GM12891 (cell line): ENCODE results near the gene WNK1.

Experiments
- DNase-seq: peaks from one replicate; pipeline ENCODE4 v3.0.0; 2011; ENCODE audit warnings: low spot score; ENCODE audit not compliant: insufficient read length
- FAIRE-seq: peaks from 2 replicates; lab custom pipeline; 2011; peaks lifted over from hg19 to GRCh38; lab: Jason Lieb, UNC
- PAX5 ChIP-seq: IDR thresholded peaks from 2 replicates; pipeline ENCODE4 v1.6.1; 2011; ENCODE audit warnings: low read length, moderate library complexity, mild to moderate bottlenecking; ENCODE audit not compliant: insufficient read depth, severe bottlenecking
- POLR2A ChIP-seq: IDR thresholded peaks from 2 replicates; pipeline ENCODE4 v1.6.1; 2011; ENCODE audit warnings: low read depth, low read length, control low read depth
- POLR2AphosphoS5 ChIP-seq: IDR thresholded peaks from 2 replicates; pipeline ENCODE4 v1.6.1; 2011; ENCODE audit warnings: low read depth, low read length, control low read depth
- POU2F2 ChIP-seq: IDR thresholded peaks from 2 replicates; pipeline ENCODE4 v1.6.1; 2011; ENCODE audit warnings: low read depth, mild to moderate bottlenecking, control low read depth, low read length, moderate library complexity
- SPI1 ChIP-seq: IDR thresholded peaks from 2 replicates; pipeline ENCODE4 v1.6.1; 2011; ENCODE audit warnings: low read depth, low read length, control low read depth
- TAF1 ChIP-seq: IDR thresholded peaks from 2 replicates; pipeline ENCODE4 v1.6.1; 2011; ENCODE audit warnings: low read depth, low read length, control low read depth

The WNK1 gene

DNA sequence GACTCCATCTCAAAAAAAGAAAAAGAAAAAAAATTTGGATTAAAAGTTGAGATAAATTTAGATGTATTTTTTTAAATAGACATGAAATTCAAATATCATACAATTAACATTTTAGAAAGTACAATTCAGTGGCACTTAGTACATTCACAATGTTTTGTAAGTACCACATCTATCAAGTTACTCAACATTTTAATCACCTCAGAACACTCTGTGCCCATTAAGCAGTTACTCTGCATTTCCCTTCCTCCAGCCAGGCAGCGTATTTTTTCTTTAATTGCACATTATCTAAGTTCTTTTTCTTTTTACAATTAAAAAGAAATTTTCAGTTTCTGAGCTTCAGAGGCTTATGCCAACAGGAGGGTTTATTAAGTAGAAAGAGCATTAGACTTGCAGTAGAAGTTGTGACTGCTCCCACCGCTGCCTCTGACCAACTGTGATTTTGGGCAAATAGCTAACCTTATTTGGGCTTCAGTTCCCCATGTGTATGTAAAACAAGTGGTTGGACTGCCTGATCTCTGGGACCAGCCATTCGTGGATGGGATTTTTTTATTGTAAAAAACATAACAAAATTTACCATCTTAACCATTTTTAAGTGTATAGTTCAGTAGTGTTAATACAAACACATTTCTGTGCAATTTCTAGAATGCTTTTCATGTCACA, 65.7 kb downstream of the WNK1 start:
- DNase-seq, result no peak
- peak; percentile 9 for FAIRE-seq
- no peak for TF ChIP-seq POLR2AphosphoS5
- no peak for TF ChIP-seq SPI1
- no peak for TF ChIP-seq TAF1
- TF ChIP-seq PAX5, result no peak
- TF ChIP-seq POLR2A, result no peak
- TF ChIP-seq POU2F2, result no peak

- no peak for FAIRE-seq
- DNase-seq, result no peak
- no peak for TF ChIP-seq POLR2A
- TF ChIP-seq SPI1, result no peak
- no peak for TF ChIP-seq POU2F2
- no peak for TF ChIP-seq PAX5
Measured at GRCh38 chr12:818733-819132, 66.4 kb downstream of the WNK1 start.

DNA sequence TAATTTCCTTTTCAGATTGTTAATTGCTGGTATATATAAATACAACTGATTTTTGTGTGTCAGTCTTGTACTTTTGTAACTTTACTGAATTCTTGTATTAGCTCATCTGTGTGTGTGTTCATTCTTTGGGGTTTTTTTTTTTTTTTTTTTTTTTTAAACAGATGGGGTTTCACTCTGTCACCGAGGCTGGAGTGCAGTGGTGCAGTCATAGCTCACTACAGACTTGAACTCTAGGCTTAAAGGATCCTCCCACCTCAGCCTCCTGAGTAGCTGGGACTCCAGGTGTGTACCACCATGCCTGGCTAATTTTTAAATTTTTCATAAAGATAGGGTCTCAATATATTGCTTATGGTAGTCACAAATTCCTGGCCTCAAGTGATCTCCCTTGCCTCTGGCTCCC, 68.0 kb downstream of the WNK1 start:
- DNase-seq (no peak), FAIRE-seq (no peak)
- TF ChIP-seq POLR2A (no peak), PAX5 (no peak), SPI1 (no peak), POLR2AphosphoS5 (no peak)

- peak; percentile 25 for DNase-seq
- FAIRE-seq, result peak; percentile 91
- TF ChIP-seq PAX5 (no peak), SPI1 (peak; percentile 99)
Measured at GRCh38 chr12:823028-823698, 70.8 kb downstream of the WNK1 start.

DNA sequence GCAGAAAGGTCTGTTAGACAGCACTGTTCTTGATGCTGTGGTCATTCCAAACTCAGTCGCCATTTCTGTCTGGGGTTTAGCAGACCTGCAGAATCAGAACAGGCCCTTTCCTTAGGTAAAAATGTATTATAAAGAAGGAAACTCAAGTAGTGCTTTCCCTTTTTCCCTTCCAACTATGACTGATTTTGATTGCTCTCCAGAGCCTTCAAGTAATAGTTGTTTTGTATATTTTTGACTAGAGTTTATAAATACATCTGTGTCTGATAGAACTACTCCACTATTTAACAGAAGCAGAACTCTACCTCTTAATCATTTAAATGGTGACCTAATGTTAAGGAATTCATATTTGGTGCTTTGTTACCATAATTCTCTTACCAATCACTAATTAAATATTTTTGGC, 74.0 kb downstream of the WNK1 start:
- FAIRE-seq (no peak), DNase-seq (no peak)
- TF ChIP-seq TAF1, result no peak
- no peak for TF ChIP-seq POLR2AphosphoS5
- TF ChIP-seq POLR2A, result no peak
- TF ChIP-seq POU2F2, result no peak
- no peak for TF ChIP-seq PAX5
- TF ChIP-seq SPI1, result no peak

- TF ChIP-seq TAF1, result no peak
- TF ChIP-seq PAX5, result no peak
- TF ChIP-seq SPI1, result no peak
- TF ChIP-seq POLR2AphosphoS5, result no peak
- TF ChIP-seq POU2F2, result no peak
- FAIRE-seq (no peak), DNase-seq (no peak)
Measured at GRCh38 chr12:828726-829395, 76.5 kb downstream of the WNK1 start.

DNA sequence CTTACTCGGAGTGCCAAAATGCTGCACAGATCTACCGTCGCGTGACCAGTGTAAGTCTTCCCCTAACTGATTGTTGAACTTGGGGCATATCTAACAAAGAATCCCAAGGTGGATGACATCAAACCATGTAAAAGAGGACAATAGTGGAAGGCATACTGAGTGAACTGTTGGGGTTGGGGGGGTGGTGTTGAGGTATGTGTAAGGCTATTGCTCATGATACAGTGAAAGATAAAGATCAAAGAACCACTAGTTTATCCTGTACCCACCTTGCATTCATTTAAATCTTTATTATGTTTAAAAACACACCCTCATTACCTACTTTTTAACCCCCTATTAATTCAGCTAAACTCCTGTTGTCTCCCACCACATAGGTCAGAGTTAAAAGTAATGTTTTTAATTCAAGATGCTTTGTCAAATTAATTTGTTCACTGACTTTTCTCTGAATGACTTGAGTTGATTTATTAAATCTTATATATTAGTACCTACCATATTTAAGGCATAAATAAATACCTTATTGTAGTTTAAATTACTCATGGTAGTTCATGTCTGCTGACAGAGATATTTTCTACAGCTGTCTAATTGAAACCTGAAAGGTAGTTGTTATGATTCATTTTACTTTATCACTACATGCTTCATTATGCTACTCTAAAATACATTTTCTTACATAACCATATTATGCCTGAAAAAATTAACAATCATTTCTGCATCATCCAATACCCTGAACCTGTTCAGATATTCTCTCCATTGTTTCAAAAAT, 77.9 kb downstream of the WNK1 start:
- FAIRE-seq, result peak; percentile 76
- no peak for TF ChIP-seq POU2F2
- no peak for TF ChIP-seq POLR2A
- no peak for TF ChIP-seq SPI1
- TF ChIP-seq PAX5, result no peak
- DNase-seq, result no peak

DNA sequence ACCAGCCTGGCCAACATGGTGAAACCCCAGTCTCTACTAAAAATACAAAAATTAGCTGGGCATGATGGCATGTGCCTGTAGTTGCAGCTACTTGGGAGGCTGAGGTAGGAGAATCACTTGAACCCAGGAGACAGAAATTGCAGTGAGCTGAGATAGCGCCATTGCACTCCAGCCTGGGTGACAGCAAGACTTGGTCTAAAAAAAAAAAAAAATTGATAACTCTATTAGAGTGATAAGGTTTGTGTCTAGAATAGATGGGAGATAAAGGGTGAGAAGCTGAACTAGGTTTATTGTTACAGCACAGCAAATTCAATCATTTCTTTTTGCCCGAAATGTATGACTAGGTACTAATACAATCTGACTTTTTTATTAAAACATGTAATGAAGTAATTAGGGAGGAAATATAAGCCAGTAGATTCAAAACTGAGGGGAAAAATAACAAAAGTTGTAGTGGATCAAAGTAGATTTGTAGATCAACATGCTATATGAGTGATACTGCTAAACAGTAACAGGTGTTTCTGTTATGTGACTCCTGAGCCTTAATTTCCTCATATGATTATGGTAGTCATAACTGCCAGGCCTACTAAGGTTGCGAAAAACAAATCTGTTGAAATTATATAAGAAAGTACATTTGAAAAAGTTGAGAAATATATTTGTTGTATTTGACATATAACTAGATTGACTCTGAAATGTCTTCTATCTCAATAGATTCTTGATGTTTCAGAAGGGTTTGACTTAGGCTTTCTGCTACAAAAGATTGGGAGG, 83.6 kb downstream of the WNK1 start:
- no peak for TF ChIP-seq PAX5
- no peak for TF ChIP-seq SPI1
- TF ChIP-seq POLR2AphosphoS5, result no peak
- no peak for TF ChIP-seq POU2F2
- no peak for TF ChIP-seq TAF1
- TF ChIP-seq POLR2A, result no peak
- FAIRE-seq (no peak), DNase-seq (no peak)

GRCh38 chr12:836952-837351, 84.6 kb downstream of the WNK1 start:
- no peak for TF ChIP-seq TAF1
- no peak for TF ChIP-seq SPI1
- TF ChIP-seq POU2F2, result no peak
- TF ChIP-seq POLR2A, result no peak
- TF ChIP-seq PAX5, result no peak
- TF ChIP-seq POLR2AphosphoS5, result no peak
- DNase-seq (no peak), FAIRE-seq (no peak)
